ENCODE results near the gene HDAC11. TPM values are rescaled to one million over a fixed set of nuclear protein-coding genes. Genes with fewer than 3 reads are reported as not detected.

Gene HDAC11
- total and polyA plus RNA-seq, 2 experiments from 2014 or later = 11.7 to 12.2 TPM

DNA sequence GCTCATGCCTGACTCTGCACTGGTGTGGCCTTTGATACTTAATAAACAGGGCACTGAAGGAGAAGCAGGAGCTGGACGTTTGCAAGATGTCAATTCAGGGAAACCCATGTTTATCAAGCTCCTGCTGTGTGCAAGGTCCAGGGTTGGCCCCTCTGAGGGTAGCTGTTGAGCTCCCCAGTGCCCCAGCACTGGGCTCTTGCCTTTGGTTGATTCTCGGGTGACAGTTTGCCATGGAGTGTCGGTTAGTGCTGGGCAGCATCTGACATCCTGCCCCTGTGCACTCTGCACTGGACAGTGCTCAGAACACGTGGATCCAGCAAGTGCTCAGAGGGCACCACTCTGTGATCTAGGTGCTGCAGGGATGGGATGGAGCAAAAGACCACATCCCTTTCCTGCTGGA lies 7.3 kb downstream of the HDAC11 start:
- Histone ChIP-seq H3K9ac (no peak overlapping the region), H3K27me3 (replicated peaks; ENCODE audit: insufficient read depth) (no peaks in the 10 kb centered on the region), H3K4me2 (ENCODE audit: unreplicated experiment) (no peak overlapping the region), H4K20me1 (ENCODE audit: insufficient read depth) (no peaks in the 10 kb centered on the region), H3K9me3 (ENCODE audit: low read depth) (no peaks in the 10 kb centered on the region), H3K36me3 (ENCODE audit: low read depth) (no peaks in the 10 kb centered on the region), H3K4me1 (ENCODE audit: insufficient read depth) (peaks cover 9% of the 10 kb centered on the region), H3K9me2 (ENCODE audit: insufficient read depth) (no peaks in the 10 kb centered on the region), H3K4me3 (no peak overlapping the region), H2AFZ (no peak overlapping the region), H3K27ac (no peak overlapping the region), H3F3A (ENCODE audit: insufficient read depth) (no peaks in the 10 kb centered on the region), H3K79me2 (ENCODE audit: insufficient read depth) (no peaks in the 10 kb centered on the region)
- TF ChIP-seq EZH2phosphoT487 (IDR thresholded peaks at IDR 0.05; ENCODE audit: insufficient read depth, low read depth) = no peak
- TF ChIP-seq EZH2 (IDR thresholded peaks at IDR 0.05; ENCODE audit: insufficient read depth, poor library complexity, severe bottlenecking) = no peak
- in situ Hi-C loops (cut with MboI) = loop anchor here (25.0 kb wide), 1 partner anchor 400 kb away; the partner anchor contains the start of gene WNT7A
- WGBS, 2 experiments (ENCODE audit: low coverage in 1 of 2, low lambda C conversion rate in 2 of 2, missing lambda C conversion rate in 2 of 2) = 55 to 57% methylated on average over 4 of the region's 4 CpGs
- DNase-seq = no peak

DNA sequence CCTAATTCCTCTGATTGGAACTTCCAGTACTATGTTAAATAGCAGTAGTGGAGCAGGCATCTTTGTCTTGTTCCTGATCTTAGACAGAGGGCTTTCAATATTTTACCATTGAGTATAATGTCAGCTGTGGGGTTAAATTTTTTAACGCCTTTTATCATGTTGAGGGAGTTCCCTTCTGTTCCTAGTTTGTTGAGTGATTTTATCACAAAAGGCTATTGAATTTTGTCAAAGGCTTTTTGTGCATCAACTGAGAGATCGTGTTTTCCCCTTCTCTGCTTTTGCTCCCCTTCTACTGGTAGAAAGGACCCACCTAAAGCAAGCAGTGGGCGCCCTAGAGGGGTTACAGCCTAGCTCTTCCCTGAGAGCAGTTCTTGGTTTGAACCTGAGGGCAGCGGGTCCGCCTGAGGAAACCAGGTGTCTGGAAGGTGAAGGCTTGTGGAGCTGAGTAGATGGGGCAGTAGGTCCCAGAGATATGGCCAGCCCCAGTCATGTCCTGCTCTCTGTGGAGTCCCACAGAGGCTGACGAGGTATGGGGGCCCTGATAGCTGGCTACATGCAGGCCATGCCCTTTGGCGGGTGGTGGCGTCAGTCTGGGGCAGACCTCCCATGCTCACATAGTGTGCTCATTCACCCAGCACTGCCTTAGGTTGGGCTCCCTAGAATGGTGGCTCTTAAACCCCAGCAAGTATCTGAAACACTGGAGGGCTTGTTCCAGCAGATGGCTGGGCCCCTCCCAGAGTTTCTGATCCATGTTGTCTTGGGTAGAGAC lies 11.3 kb downstream of the HDAC11 start:
- Histone ChIP-seq H3K79me2 (ENCODE audit: insufficient read depth) (no peaks in the 10 kb centered on the region), H3K9ac (no peak overlapping the region), H3K4me3 (no peak overlapping the region), H3K27me3 (replicated peaks; ENCODE audit: insufficient read depth) (no peaks in the 10 kb centered on the region), H3K4me2 (ENCODE audit: unreplicated experiment) (no peak overlapping the region), H3K36me3 (ENCODE audit: low read depth) (no peaks in the 10 kb centered on the region), H3F3A (ENCODE audit: insufficient read depth) (no peaks in the 10 kb centered on the region), H3K9me3 (ENCODE audit: low read depth) (no peaks in the 10 kb centered on the region), H3K4me1 (ENCODE audit: insufficient read depth) (peaks cover under 1% of the 10 kb centered on the region), H4K20me1 (ENCODE audit: insufficient read depth) (no peaks in the 10 kb centered on the region), H3K9me2 (ENCODE audit: insufficient read depth) (no peaks in the 10 kb centered on the region), H3K27ac (no peak overlapping the region), H2AFZ (no peak overlapping the region)
- in situ Hi-C loops (cut with MboI) = loop anchor here (25.0 kb wide), 1 partner anchor 396 kb away; the partner anchor contains the start of gene WNT7A
- TF ChIP-seq EZH2 (IDR thresholded peaks at IDR 0.05; ENCODE audit: insufficient read depth, poor library complexity, severe bottlenecking) (no peak), EZH2phosphoT487 (IDR thresholded peaks at IDR 0.05; ENCODE audit: insufficient read depth, low read depth) (no peak)
- WGBS, 2 experiments (ENCODE audit: low coverage in 1 of 2, low lambda C conversion rate in 2 of 2, missing lambda C conversion rate in 2 of 2) = 92 to 96% methylated on average over 8 of the region's 8 CpGs
- DNase-seq = no peak

DNA sequence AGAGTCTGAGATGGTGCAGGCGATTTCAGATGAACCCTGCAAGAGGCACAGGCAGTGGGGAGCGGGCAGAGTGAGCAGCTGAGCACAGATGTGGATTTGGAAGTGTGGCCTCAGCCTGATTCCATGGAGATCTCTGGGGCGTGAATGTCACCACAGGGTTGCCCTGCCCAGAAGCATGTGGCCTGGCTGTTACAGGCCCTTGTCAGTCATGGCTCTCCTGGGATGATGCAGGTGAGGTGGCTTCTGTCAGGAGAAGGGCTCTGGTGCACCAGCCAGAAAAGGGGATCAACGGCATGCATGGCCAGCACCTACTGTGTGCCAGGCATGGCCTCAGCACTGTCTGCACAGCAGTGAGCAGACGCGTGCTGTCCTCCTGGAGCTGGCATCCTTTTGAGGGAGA lies 11.9 kb downstream of the HDAC11 start:
- DNase-seq = no peak
- no peak overlapping the region for H3K4me2 ChIP-seq (ENCODE audit: unreplicated experiment)
- H3K79me2 ChIP-seq (ENCODE audit: insufficient read depth) = no peaks in the 10 kb centered on the region
- no peaks in the 10 kb centered on the region for H3K9me2 ChIP-seq (ENCODE audit: insufficient read depth)
- no peak overlapping the region for H3K4me3 ChIP-seq
- no peak overlapping the region for H3K9ac ChIP-seq
- peaks cover 6% of the 10 kb centered on the region for H3F3A ChIP-seq (ENCODE audit: insufficient read depth)
- TF ChIP-seq EZH2 (IDR thresholded peaks at IDR 0.05; ENCODE audit: insufficient read depth, poor library complexity, severe bottlenecking) (no peak), EZH2phosphoT487 (IDR thresholded peaks at IDR 0.05; ENCODE audit: insufficient read depth, low read depth) (no peak)
- in situ Hi-C loops (cut with MboI) = loop anchor here (25.0 kb wide), 1 partner anchor 395 kb away; the partner anchor contains the start of gene WNT7A
- H2AFZ ChIP-seq = no peak overlapping the region
- 81 to 83% methylated on average over 6 of the region's 6 CpGs for WGBS, 2 experiments (ENCODE audit: low coverage in 1 of 2, low lambda C conversion rate in 2 of 2, missing lambda C conversion rate in 2 of 2)
- H3K36me3 ChIP-seq (ENCODE audit: low read depth) = no peaks in the 10 kb centered on the region
- no peaks in the 10 kb centered on the region for H4K20me1 ChIP-seq (ENCODE audit: insufficient read depth)
- H3K4me1 ChIP-seq (ENCODE audit: insufficient read depth) = peaks cover 7% of the 10 kb centered on the region
- no peak overlapping the region for H3K27ac ChIP-seq
- H3K9me3 ChIP-seq (ENCODE audit: low read depth) = no peaks in the 10 kb centered on the region
- no peaks in the 10 kb centered on the region for H3K27me3 ChIP-seq (replicated peaks; ENCODE audit: insufficient read depth)

DNA sequence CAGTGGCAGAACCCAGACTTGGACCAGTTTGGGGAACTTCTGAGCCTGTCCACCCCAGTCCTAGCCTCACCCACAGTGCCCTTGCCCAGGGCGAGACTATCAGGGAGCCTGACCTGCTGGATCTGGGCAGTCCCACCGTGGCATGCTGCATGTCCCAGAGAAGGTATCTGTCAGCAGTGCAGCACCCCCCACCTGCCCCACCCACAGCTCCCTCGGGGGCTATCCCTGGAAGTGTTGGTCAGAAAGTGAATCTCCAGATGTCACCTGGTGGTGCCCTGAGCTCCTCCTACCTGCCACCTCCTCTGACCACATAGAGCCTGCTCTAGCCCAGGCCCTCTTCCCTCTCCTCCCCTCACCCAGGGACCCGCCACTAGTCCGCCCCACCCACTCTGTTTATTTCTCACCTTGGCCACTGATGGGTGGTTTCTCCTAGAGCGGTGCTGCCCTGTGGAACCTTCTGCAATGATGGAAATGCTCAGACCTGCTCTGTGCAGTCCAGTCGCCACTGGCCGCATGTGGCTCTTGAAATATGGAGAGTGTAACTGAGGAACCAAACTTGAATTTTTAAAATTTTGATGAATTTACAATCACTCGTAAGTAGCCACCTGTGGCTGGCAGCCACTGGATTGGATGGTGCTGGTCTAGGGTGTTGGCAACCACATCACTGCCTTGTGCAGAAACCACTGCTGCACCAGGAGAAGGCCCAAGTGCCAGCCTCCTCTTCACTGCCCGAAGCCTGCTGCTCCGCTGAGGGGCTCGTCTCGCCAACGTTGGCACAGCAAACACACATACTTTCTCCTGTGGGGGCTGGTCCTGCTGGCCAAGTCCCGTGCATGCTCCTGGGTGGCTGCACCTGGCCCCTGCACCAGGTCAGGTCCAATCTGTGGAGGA lies 13.1 kb downstream of the HDAC11 start:
- no peaks in the 10 kb centered on the region for H3K9me2 ChIP-seq (ENCODE audit: insufficient read depth)
- WGBS, 2 experiments (ENCODE audit: low coverage in 1 of 2, low lambda C conversion rate in 2 of 2, missing lambda C conversion rate in 2 of 2) = 83% methylated on average over 15 of the region's 15 CpGs
- no peaks in the 10 kb centered on the region for H3K9me3 ChIP-seq (ENCODE audit: low read depth)
- peaks cover 19% of the 10 kb centered on the region for H3K4me1 ChIP-seq (ENCODE audit: insufficient read depth)
- no peaks in the 10 kb centered on the region for H3K79me2 ChIP-seq (ENCODE audit: insufficient read depth)
- no peak overlapping the region for H3K9ac ChIP-seq
- peaks cover 8% of the 10 kb centered on the region for H3F3A ChIP-seq (ENCODE audit: insufficient read depth)
- in situ Hi-C loops (cut with MboI) = loop anchor here (25.0 kb wide), 1 partner anchor 394 kb away; the partner anchor contains the start of gene WNT7A
- no peaks in the 10 kb centered on the region for H3K36me3 ChIP-seq (ENCODE audit: low read depth)
- H3K27me3 ChIP-seq (replicated peaks; ENCODE audit: insufficient read depth) = no peaks in the 10 kb centered on the region
- no peak overlapping the region for H3K4me3 ChIP-seq
- H3K4me2 ChIP-seq (ENCODE audit: unreplicated experiment) = no peak overlapping the region
- no peak for DNase-seq
- no peaks in the 10 kb centered on the region for H4K20me1 ChIP-seq (ENCODE audit: insufficient read depth)
- H3K27ac ChIP-seq = no peak overlapping the region
- no peak overlapping the region for H2AFZ ChIP-seq
- no peak for TF ChIP-seq EZH2phosphoT487 (IDR thresholded peaks at IDR 0.05; ENCODE audit: insufficient read depth, low read depth)
- no peak for TF ChIP-seq EZH2 (IDR thresholded peaks at IDR 0.05; ENCODE audit: insufficient read depth, poor library complexity, severe bottlenecking)

Data from GM23248 (cell line).